Colon (tissue), 2 donors: ENCODE results near the gene ZNF765.
"Not testable (repeated sequence)": the region's sequence is repeated elsewhere in the genome, so short reads cannot be mapped to it uniquely, and the experiment has no call there.

Experiments used
- FAIRE-seq: peaks from 2 replicates; lab custom pipeline; 2012; peaks lifted over from hg19 to GRCh38; lab: Jason Lieb, UNC
- donor health status: control.
- donor health status: control.

Gene ZNF765

GRCh38 chr19:53394974-53395839 is at the start of gene ZNF765:
TSS of gene ZNF765 (plus strand) at chr19:53395149. CDS start at chr19:53398016, 2,867 bp downstream.
- no peak for FAIRE-seq

- FAIRE-seq = no peak
Measured at GRCh38 chr19:53355739-53356138, 39.2 kb upstream of the ZNF765 start.

DNA sequence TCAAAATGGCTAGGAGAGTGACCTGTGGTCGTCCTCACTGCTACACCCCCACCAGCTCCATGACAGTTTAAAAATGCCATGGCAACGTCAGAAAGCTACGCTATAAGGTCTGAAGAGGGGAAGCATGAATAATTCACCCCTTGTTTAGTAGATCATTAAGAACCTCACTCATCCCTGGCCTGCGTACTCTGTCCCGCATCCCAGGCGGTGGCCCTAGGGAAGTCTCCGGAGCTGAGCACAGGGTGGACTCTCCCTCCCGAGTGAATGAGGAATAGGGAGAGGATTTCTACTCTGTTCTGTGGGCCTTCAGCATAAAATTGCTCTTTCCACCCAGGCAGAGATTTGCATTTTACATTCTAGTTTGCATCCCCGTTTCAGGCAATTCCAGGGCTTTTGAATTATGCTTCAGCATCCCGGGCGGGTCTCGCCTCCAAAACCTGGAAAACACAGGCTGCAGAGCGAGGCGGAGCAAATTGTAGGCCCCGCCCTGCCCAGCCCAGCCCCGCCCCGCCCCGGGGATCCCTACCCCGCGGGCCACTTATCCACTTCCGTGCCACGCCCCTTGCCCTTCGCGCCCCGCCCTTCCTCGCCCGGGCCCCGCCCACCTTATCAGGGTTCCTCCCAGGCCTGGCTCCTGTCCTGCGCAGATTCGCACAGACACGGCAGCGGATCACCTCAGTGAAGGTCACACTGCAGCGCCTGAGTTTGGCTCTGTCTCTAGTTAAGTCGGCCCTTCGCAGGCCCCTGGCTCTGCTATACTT is 36.9 kb upstream of the ZNF765 start:
- FAIRE-seq = no peak

DNA sequence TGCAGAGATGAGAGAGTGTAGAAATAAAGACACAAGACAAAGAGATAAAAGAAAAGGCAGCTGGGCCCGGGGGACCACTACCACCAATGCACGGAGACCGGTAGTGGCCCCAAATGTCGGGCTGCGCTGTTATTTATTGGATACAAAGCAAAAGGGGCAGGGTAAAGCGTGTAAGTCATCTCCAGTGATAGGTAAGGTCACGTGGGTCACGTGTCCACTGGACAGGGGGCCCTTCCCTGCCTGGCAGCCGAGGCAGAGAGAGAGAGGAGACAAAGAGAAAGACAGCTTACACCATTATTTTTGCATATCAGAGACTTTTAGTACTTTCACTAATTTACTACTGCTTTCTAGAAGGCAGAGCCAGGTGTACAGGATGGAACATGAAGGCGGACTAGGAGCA is 34.9 kb upstream of the ZNF765 start:
- FAIRE-seq = not testable (repeated sequence)

DNA sequence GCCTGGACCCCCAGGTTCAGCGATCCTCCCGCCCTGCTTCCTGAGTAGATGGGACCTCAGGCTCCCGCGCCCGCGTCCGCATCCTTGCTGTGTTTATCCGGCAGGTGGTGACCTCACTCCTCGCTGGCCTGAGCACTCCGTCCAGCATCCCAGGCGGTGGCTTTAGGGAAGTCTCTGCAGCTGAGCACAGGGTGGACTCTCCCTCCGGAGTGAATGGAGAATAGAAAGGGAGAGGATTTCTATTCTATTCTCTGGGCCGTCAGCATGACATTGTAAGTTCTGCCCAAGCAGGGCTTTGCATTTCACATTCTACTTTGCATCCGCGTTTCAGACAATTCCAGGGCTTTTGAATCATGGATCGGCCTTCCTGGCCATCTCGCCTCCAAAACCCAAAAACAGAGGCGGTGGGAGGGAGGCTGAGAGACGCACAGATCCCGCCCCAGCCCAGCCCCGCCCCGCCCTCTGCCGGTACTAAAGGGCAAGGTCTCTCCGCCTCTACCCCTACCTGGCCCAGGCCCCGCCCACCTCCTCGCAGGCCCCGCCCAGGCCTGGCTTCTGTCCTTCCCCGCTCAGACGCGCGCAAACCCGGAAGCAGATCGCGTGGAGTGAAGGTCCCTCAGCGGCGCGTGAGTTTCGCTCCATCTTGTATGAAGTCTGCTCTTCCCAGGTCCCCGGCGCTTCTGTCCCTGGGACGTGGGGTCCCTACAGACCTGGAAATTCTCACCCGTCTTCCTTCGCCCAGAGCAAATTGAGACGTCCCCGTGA is 29.6 kb upstream of the ZNF765 start, which contains the start of gene ZNF525:
Gene ZNF525 (plus strand): TSS at position 572 of the 765 bp plus-strand sequence. CDS start 6,577 bp downstream, outside the sequence.
- FAIRE-seq = no peak

DNA sequence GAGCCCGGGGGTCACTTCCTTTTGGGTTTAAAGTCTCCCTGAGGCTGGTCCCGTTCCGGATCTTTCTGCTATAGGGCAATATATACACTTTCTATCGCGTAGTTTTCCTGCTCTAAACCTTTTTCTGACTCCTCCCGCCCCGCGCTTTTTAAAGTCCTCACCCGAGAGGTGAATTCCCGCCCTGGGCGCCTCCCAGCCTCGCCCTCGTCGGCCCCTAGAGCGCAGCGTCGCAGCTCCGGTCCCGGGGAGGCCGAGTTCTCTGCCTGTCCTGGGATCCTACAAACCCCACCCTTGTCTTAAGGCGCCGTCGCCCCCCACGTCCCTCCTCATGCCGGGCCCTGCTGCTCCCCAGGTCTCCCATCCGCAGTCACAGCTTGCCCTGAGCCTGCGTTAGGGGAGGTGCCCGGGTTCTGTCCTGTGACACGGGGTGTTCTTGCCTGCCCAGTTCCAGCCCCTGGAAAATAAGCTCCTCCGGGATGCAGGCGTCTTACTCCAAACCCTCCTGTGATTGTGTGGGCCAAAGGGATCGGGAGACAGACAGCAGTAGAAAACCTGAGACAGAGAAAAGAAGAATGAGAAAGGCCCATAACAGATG is 29.0 kb upstream of the ZNF765 start:
- FAIRE-seq = no peak

GRCh38 chr19:53372196-53372595 is 22.8 kb upstream of the ZNF765 start:
- FAIRE-seq = no peak

DNA sequence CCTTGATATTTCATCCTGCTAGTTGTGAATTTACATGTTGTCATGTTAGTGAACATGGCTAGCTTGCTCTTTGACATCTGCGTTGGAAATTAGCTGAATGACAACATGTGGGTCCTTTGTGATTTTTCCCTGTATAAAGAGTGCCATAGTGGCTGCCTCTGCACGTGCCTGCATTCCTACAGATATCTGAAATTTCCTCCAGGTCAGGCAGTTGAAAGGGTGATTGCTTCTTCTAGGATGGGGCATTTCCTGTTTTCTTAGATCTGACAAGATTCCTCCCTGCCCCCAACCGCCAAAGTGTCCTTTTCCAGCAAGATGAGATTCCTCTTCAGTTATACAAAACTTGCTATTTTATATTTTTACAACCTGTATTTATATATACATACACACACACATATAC is 20.7 kb upstream of the ZNF765 start:
- no peak for FAIRE-seq

DNA sequence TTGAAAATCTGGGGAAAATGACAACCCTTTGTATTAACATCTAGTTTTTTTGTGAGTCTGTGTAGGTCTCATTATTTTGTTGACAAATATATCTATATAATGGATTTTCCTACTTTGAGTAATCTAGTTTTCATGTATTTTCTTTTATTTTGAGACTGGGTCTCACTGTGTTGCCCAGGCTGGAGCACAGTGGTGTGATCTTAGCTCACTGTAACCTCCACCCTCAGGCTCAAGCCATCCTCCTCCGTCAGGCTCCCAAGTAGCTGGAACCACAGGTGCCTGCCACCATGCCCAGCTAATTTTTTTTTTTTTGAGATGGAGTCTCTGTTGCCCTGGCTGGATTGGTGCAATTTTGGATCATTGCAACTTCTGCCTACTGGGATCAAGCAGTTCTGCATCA is 20.2 kb upstream of the ZNF765 start:
- FAIRE-seq = no peak

DNA sequence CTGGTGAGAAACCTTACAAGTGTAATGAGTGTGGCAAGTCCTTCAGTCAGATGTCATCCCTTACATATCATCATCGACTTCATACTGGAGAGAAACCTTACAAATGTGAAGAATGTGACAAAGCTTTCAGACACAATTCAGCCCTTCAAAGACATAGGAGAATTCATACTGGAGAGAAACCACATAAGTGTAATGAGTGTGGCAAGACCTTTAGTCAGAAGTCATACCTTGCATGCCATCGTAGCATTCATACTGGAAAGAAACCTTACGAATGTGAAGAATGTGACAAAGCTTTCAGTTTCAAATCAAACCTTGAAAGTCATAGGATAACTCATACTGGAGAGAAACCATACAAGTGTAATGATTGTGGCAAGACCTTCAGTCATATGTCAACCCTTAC is 13.6 kb upstream of the ZNF765 start:
- FAIRE-seq = no peak

DNA sequence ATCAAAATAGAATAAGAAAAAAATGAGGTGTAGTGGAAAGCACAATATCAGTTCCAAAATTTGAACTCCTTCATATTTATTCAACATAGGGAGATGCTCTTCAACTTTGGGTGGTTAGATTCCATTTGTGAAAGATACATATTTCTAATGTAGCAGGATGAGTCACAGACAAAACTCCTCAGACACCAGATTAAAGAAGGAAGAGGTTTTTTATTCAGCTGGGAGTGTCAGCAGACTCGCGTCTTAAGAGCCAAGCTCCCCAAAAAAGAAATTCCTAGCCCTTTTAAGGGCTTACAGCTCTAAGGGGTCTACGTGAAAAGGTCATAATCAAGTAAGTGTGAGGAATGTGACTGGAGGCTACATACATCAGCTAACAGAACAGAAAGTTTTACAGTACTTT is 6.8 kb upstream of the ZNF765 start:
- no peak for FAIRE-seq

GRCh38 chr19:53388904-53389303 is 6.0 kb upstream of the ZNF765 start:
- no peak for FAIRE-seq

DNA sequence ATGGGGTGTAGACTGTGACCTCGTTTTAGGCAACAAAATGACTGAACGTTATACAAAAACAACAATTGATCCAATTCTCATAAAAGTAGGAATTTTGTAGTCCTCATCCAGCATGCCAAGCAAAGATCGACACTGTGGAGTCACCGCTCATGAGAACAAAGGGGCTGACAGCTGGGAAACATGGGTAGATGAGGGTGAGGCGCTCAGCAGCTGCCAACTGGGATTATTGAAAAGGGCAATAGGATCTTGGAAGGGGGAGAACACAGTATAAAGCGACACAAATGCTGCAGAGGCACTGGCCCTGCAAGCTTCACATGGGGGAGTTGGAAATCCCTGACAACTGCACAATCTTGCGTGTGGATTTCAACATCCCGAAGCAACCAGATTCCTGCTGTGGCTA is 5.4 kb upstream of the ZNF765 start:
- FAIRE-seq = no peak

DNA sequence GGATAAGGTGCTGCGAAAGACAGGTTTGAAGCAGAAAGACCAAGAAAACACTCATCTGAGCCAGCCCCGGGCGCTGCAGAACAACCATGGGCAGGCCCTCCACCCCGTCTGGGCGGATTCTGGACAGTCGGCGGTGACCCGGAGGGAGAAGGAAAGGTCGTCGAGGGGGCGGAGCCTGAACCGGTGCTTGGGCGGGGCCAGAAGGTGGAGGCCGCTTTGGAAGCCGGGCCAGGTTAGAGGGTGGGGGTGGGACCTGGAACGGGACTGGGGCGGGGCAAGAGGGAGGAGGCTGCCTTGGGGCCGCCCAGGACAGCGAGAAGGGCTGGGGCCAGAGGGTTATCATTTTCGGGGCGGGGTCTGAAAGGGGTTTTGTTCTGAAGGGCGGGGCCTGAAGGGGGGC is 5.0 kb upstream of the ZNF765 start:
- no peak for FAIRE-seq

GRCh38 chr19:53394522-53394973 is 401 bp upstream of the ZNF765 start:
- no peak for FAIRE-seq

DNA sequence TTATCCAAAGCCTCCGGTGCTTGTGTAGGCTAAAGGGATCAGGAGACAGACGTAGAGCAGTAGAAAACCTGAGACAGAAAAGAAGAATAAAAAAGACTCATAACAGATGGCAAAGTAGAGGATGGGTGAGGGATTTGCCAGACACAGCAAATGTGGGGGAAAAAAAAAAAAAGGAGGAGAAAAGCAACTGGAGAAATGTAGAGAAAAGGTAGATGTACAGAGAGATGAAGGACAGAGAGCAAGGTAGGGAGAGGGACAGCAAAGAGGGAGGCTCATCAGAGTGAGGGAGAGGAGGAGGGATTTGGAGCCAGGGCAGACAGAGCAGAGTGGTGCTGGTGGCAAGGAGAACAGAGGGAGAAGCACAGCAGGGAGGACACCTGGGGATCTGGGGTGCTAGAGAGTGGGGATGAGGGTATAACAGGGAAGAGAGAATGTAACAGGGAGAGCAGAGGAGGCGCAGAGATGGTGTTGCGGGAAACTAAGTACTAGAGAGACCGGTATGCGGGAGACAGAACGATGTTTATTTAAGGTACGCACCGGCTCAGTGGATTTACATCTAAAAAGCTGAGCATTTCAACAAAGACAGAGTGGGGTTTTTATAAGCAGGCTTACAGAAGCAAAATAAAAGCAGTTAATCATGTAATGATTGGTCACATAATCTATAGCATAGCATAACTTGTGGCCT is 1.0 kb downstream of the ZNF765 start:
- FAIRE-seq = not testable (repeated sequence)

DNA sequence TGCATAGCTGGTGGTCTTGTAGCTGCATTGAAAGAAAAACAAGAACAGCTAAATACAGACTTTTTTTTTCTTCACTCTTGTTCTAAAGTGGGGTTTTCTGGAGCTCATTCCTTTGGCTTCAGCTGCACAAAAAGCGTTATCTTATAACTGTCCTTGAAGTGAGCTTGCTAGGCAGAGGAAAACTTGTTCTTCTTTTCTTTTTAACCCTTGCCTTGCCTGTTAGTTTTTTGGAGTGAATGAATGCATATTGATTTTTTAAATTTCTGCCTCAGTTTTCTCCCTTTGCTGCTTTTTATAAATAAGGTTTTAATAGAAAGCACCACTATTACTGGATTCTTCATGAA is 1.5 kb downstream of the ZNF765 start:
- FAIRE-seq = no peak

- not testable (repeated sequence) for FAIRE-seq
Measured at GRCh38 chr19:53397918-53398317, 3.0 kb downstream of the ZNF765 start.

DNA sequence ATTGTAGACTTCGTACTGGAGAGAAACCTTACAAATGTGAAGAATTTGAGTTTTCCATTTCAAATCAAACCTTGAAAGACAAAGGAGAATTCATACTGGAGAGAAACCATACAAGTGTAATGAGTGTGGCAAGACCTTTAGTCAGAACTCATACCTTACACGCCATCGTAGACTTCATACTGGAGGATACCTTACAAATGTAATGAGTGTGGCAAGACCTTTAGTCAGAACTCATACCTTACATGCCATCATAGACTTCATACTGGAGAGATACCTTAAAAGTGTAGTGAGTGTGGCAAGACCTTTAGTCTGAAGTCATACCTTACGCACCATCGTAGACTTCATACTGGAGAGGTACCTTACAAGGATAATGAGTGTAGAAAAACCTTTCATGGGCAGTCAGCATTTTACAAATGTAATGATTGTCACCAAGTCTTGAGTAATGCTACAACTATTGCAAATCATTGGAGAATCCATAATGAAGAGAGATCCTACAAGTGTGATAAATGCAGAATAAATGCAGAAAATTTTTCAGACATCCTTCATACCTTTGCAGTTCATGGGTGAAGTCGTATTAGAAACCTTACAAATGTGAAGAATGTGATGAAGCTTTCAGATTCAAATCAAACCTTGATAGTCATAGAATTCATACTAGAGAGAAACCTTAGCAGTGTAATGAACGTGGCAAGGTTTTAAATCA is 14.7 kb downstream of the ZNF765 start:
- FAIRE-seq = no peak

DNA sequence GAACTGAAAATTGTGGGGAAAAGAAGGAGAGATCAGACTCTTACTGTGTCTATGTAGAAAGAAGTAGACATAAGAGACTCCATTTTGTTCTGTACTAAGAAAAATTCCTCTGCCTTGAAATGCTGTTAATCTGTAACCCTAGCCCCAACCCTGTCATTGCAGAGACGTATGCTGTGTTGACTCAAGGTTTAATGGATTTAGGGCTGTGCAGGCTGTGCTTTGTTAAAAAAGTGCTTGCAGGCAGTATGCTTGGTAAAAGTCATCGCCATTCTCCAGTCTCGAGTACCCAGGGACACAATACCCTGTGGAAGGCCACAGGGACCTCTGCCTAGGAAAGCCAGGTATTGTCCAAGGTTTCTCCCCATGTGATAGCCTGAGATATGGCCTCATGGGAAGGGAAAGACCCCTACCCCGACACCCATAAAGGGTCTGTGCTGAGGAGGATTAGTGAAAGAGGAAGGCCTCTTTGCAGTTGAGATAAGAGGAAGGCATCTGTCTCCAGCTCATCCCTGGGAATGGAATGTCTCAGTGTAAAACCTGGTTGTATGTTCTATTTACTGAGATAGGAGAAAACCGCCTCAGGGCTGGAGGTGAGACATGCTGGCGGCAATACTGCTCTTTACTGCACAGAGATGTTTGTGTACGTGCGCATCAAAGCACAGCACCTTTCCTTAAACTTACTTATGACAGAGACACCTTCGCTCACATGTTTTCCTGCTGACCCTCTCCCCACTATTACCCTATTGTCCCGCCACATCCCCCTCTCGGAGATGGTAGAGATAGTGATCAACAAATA is 25.8 kb downstream of the ZNF765 start:
- not testable (repeated sequence) for FAIRE-seq
